Measurements from ENCODE around the gene MIB2. TPM values are rescaled to one million over a fixed set of nuclear protein-coding genes. Genes with fewer than 3 reads are reported as not detected.
"Not testable (repeated sequence)": the region's sequence is repeated elsewhere in the genome, so short reads cannot be mapped to it uniquely, and the experiment has no call there.

MIB2 gene
- total RNA-seq, 1 donor from 2014 or later, result 65.1 TPM

DNA sequence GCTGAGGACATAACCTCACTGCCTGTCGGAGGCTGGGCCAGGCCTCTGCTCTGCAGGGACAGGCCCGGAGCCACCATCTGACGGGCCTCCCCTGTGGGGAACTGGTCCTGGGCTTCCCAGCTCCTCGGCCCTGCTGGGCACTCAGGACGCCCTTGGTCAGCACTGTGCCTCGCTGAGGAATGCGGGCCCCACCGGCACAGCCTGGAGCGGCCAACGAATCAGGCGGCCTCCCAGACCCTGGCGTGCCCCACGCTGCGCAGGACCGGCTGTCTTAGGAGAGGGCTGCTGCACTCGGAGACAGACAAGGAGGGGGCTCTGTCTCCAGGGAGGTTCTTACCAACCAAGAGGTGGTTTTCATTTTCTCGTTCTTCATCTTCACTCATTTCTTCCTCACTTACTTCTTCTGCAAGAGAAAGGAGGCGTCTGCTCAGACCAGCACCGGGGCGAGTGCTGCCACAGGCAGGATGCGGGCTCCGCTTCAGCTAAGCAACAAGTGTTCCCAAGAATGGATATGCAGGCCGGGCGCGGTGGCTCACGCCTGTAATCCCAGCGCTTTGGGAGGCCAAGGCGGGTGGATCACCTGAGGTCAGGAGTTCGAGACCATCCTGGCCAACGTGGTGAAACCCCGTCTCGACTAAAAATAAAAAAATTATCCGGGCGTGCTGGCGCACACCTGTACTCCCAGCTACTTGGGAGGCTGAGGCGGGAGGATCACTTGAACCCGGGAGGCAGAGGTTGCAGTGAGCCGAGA is 25.6 kb downstream of the MIB2 start:
- ATAC-seq, result not testable (repeated sequence)
- DNase-seq (ENCODE audit: low spot score), result peak; percentile 21

DNA sequence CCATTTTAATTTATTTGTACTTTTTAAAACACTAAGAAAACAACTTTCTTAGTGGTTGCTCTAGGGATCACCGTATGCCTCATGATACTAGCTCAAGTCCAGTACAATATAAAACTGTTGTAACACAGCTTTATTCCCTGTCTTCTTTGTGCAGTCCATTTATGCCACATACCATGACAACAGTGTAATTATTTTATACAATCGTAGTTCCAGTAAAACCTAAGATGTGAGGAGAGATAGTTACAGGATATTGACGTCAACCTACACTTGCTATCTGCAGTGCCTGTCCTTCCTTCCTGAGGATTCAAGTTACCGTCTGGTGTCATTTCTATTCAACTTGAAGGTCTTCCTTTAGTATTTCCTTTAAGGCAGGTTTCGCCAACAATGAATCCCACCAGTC is 31.0 kb downstream of the MIB2 start:
- DNase-seq (ENCODE audit: low spot score), result not testable (repeated sequence)

DNA sequence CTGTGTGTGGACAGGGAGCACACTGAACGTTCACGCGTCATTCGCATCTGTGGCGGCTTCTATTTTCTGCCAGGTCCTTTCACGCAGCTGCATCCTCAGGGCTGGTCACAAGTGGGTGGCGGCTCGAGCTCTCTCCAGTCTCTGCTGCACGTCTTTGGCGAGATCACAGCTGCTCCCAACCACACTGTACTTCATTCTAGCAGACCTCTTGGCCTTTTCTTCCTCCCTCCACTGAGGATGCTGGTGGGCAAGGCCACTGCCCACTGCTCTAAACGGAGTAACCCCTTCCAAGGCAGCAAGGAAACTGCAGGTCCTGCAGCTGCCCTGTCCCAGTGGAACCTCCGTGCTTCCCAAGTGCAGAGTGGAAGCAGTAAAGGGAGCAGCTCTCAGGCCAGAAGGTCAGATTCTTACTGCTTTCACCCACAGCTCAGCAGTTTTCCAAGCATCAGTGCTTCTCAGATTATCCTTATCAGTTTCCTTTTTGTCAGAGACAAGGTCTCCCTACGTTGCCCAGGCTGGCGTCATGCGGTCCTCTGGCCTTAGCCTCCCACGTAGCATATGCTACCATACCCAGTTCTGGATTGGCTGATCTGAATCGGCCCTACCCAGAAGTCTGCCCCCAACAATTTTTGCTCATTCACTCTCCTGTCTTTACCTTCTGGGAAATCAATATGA is 32.4 kb downstream of the MIB2 start:
- peak; percentile 38 for ATAC-seq

More for the DNA sequence above, 31.0 kb downstream of the MIB2 start:
- ATAC-seq, result not testable (repeated sequence)

DNA sequence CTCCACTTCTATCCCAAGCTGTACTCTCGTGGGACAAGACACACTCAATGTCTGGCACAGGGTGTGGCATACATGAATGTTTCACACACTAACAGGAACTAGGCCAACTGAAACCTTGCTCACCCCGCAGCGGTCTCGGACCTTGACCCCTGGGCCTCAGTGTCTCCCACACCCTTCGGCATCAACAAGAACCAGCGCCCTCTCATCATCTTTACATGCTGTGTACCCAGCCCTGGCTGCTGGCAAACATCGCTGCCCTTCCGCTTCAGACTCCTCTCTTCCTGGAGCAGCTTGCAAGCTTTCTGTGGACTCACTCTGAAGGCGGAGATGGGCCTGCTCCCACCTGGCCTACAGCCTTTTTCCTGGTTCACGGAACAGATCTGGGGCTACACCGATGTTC is 33.0 kb downstream of the MIB2 start:
- ATAC-seq (peak; percentile 36), DNase-seq (ENCODE audit: low spot score) (peak; percentile 33)

More for the DNA sequence above, 32.4 kb downstream of the MIB2 start:
- peak; percentile 34 for DNase-seq (ENCODE audit: low spot score)

- peak; percentile 99 for DNase-seq (ENCODE audit: low spot score)
- ATAC-seq, result peak; percentile 93
Measured at GRCh38 chr1:1658583-1659549, 43.6 kb downstream of the MIB2 start, which contains the start of gene CDK11B. CDK11B (minus strand) TSS chr1:1659004; CDS start chr1:1657485, 1,519 bp downstream.

DNA sequence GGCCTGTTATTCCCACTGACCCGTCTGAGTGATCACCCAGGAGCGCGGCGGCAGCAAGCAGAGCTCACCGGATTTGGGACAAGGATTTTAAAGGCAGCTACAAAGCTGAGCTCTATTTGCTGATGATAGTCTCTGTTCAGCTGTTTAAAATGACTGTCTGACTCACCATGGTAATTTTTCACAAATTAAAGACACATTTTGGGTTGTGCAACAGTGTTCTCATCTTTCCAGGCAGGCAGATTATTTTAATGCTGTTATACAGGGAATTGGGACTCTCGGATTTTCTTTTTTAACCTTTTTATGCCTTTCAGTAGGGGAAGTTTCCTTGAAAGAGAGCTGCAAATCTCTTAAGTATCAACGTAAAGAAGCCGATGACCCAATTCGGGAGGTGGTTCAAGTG is 47.1 kb downstream of the MIB2 start:
- not testable (repeated sequence) for DNase-seq (ENCODE audit: low spot score); ATAC-seq

GRCh38 chr1:1662830-1663560 is 47.7 kb downstream of the MIB2 start:
- ATAC-seq; DNase-seq (ENCODE audit: low spot score): not testable (repeated sequence)

GRCh38 chr1:1664318-1664717 is 49.0 kb downstream of the MIB2 start:
- ATAC-seq; DNase-seq (ENCODE audit: low spot score): not testable (repeated sequence)

DNA sequence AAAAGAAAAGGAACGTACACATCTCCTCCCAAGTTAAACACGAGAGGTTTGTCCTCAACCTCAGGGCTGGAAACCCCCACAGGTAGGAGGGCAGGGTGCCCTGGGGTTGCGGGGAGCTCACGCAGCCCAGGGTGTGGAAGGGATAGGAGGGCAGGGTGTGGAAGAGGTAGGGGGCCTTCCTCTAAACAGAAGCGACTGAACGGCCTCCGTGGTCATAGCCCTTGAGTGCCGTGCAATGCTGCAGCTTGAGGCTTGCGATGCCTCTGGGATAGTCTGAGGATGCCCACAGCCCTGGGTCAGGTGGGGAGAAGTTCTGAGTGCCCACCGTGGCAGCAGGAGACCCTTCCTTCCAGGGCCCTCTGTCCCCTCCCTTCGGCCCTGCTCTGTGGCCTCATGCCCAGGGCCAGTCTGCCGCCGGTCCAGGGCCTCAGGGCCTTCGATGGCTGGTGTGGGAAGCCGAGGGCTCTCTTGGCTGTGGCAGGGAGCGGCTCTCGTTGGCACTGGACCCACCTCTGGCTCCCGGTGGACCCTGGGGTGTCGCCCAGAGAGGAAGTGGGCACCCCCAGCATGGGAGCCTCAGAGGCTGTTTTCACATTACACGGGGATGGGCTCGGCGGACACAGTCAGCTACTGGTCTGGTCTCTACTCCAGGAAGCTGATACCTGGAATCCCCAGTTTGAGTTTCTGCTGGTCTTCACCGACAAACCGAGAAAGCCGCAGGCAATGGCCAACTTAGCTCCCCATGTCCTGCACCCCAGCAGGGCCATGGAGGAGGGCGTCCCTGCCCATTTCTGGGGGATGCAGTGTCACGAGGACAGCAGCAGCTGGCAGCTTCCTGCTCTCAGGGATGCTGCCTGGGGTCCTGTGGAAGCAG is 49.9 kb downstream of the MIB2 start:
- DNase-seq (ENCODE audit: low spot score) (peak; percentile 44), ATAC-seq (peak; percentile 9)

- ATAC-seq (peak; percentile 45), DNase-seq (ENCODE audit: low spot score) (peak; percentile 45)
Measured at GRCh38 chr1:1665815-1666251, 50.5 kb downstream of the MIB2 start.

GRCh38 chr1:1666526-1666925 is 51.2 kb downstream of the MIB2 start:
- no peak for ATAC-seq
- peak; percentile 42 for DNase-seq (ENCODE audit: low spot score)

DNA sequence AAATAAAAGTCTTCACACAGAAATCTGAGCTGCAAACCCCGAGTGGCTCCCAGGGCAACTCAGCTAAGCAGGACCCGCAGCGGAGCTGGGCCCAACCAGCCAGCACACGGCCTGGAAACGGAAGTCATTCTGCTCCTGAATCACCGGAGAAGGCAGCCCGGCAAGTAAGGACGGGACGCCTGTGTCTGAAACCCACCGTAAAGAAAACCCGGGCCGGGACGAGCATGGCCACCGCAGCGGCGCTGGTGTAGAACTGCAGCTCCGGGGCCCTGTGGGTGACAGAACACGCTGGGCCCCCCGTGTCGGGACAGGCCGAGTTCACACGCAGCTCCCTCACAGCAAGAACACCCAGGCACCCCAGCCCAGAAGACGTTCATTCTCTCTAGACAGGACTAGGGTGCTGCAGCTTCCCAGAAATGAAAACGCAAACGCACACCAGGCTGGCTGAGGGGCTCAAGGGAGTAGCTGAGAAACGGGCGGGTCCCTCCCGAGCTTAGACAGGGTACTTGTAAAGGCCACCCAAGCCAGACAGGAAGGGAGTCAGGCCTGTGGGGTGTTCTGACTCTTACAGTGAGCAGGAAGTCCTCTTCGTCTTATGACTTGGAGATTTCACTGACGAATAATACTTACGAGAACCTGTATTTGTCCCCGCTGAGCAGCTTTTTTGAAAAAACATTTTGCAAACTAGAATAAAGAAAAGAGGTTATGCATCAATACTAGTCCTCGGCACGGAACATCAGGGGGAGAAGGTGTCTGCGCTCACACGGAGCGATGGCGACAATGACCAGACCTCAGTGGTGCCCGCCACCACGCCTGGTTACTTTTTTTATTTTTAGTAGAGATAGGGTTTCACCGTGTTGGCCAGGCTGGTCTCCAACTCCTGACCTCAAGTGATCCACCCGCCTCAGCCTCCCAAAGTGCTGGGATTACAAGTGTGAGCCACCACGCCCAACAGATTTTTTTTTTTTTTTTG is 54.5 kb downstream of the MIB2 start:
- ATAC-seq, result no peak
- DNase-seq (ENCODE audit: low spot score), result peak; percentile 43

- DNase-seq (ENCODE audit: low spot score) (peak; percentile 39), ATAC-seq (no peak)
Measured at GRCh38 chr1:1670866-1671265, 55.6 kb downstream of the MIB2 start.

DNA sequence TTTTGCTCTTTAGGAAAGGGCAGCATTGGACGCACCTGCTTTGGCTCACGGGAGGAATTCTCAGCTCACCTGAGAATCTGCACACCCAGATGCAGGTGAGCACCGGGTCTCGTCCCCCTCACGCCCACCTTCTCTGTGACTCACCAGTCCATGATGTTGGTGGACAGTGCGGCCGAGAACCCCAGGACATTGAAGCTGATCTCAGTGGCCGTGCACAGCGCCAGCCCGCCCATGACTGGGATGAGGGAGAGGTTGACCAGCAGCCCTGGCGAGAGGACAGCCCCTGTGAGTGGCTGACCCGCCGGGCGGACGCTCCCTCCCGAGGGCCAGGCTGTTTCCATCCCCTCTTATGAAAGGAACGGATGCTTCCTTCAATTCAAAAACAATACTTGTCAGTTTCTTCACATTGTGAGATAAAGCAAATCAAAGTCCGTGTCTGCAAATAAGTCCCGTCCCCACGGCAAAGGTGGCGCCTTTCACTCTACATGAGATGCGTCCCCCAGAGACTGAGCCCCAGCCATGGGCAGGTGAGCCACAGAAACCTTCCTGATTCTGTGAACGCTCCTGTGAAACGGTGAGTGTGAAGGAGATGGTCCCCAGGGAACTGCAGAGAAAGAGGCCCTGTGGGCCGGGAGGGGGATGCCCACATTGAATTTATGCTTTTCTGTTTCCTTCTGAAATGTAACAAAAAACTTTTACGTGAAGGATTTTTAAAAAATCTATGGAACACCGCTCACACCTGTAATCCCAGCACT is 56.2 kb downstream of the MIB2 start:
- DNase-seq (ENCODE audit: low spot score) (peak; percentile 29), ATAC-seq (no peak)

DNA sequence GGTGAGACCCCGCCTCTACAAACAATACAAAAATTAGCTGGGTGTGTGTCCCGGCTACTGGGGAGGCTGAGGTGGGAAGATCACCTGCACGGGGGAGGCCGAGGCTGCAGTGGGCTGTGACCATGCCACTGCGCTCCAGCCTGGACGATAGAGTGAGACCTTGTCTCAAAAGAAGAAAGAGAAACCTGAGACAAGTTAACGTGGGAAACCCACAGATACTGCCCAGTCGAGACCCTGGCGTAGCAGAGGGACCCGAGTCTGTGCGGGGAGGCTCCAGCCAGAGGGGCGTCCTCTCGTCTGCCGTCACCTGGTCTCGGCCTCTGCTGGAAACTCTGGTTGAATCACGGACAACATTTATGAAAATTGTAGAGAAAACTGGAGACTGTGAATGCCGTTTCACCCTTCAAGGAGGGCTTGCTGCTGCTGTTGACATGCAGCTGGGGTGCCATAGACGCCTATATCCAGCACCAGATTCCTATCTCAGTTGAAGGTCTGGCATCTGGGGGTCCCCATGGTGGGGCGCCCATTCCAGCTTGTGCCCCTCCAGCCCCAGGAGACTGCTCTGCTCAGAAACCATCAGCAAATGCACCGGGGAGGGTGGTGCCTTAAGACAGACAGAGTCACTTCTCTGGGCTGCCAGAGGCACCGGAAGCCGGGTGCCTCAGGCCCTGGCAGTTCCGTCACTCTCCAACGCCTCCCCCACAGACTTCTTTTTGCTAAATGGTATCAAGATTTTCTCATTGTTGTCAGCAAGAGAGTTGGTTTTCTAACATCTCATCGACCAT is 57.1 kb downstream of the MIB2 start:
- no peak for ATAC-seq
- no peak for DNase-seq (ENCODE audit: low spot score)

GRCh38 chr1:1674806-1675205 is 59.5 kb downstream of the MIB2 start:
- ATAC-seq, result not testable (repeated sequence)
- peak; percentile 38 for DNase-seq (ENCODE audit: low spot score)

Measured in left lobe of liver (tissue), 2 donors.